IMR-90 (cell line): ENCODE results near the gene RFK. TPM values are rescaled to one million over a fixed set of nuclear protein-coding genes. Genes with fewer than 3 reads are reported as not detected.
"Not testable (repeated sequence)": the region's sequence is repeated elsewhere in the genome, so short reads cannot be mapped to it uniquely, and the experiment has no call there.

Experiments used
- ATAC-seq: fragments of 200-7000 bp; cut with Tn5 transposase; 2 replicates; pipeline ENCODE4 v1.9.1; 2020; ENCODE audit warnings: low read depth, mild to moderate bottlenecking, moderate library complexity
- BruUV-seq: library from RNA; stranded (reverse); fragments of 400-500 nt; replicated peaks from 2 replicates; lab custom pipeline; 2021; lab: Mats Ljungman, UMichigan
- CTCF ChIA-PET: fragments of 300-600 bp; formaldehyde crosslinking; extraction: SDS; loops from one replicate; lab custom pipeline; 2021; ENCODE audit warnings: antibody characterized with exemption; lab: Yijun Ruan, JAX
- POLR2A ChIA-PET: fragments of 300-600 bp; sonication (Branson Sonifier 250); formaldehyde crosslinking; loops from one replicate; lab custom pipeline; 2022; ENCODE audit warnings: antibody characterized with exemption; ENCODE audit not compliant: unreplicated experiment; lab: Charles Lee
- DNase-seq: peaks from one replicate; pipeline ENCODE4 v3.0.0; 2013
- H2AFZ ChIP-seq: replicated peaks from 2 replicates; pipeline ENCODE3; 2013; ENCODE audit warnings: low read length, mild to moderate bottlenecking; ENCODE audit not compliant: poor library complexity
- H2AK5ac ChIP-seq: 2 replicates; pipeline ENCODE4 v1.6.1; 2013; ENCODE audit warnings: low read depth, low read length, inconsistent platforms
- H2AK9ac ChIP-seq: replicated peaks from 2 replicates; pipeline ENCODE3; 2013; ENCODE audit warnings: mild to moderate bottlenecking, low read depth, low read length, moderate library complexity; ENCODE audit not compliant: poor library complexity
- H2BK120ac ChIP-seq: 2 replicates; pipeline ENCODE4 v1.6.1; 2013; ENCODE audit warnings: low read depth, low read length, inconsistent platforms
- H2BK15ac ChIP-seq: 3 replicates; pipeline ENCODE4 v1.6.1; 2013; ENCODE audit warnings: low read depth, low read length, inconsistent platforms
- H2BK20ac ChIP-seq: 2 replicates; pipeline ENCODE4 v1.6.1; 2013; ENCODE audit warnings: low read depth, mild to moderate bottlenecking, inconsistent platforms, low read length, moderate library complexity
- H2BK5ac ChIP-seq: 2 replicates; pipeline ENCODE4 v1.6.1; 2013; ENCODE audit warnings: mild to moderate bottlenecking, low read depth, low read length, inconsistent platforms; ENCODE audit not compliant: poor library complexity, severe bottlenecking
- H3K14ac ChIP-seq: replicated peaks from 2 replicates; pipeline ENCODE4 v1.6.1; 2013; ENCODE audit warnings: low read depth, low read length, inconsistent platforms
- H3K18ac ChIP-seq: 2 replicates; pipeline ENCODE4 v1.6.1; 2013; ENCODE audit warnings: low read depth, low read length, control low read depth
- H3K23ac ChIP-seq: 2 replicates; pipeline ENCODE4 v1.6.1; 2013; ENCODE audit warnings: low read depth, low read length, inconsistent platforms
- H3K27ac ChIP-seq: 2 replicates; pipeline ENCODE4 v1.5.1; 2013; ENCODE audit warnings: mild to moderate bottlenecking, control low read depth, low read length; ENCODE audit not compliant: insufficient read depth
- H3K27me3 ChIP-seq: 2 replicates; pipeline ENCODE4 v1.6.1; 2013; ENCODE audit warnings: low read length; ENCODE audit not compliant: control insufficient read depth, insufficient read depth
- H3K36me3 ChIP-seq: 2 replicates; pipeline ENCODE4 v1.6.1; 2013; ENCODE audit warnings: low read length, mixed read lengths; ENCODE audit not compliant: control insufficient read depth, insufficient read depth
- H3K4ac ChIP-seq: 2 replicates; pipeline ENCODE4 v1.6.1; 2013; ENCODE audit warnings: low read depth, low read length, inconsistent platforms
- H3K4me1 ChIP-seq: 2 replicates; pipeline ENCODE4 v1.6.1; 2013; ENCODE audit warnings: low read length, mixed read lengths; ENCODE audit not compliant: control insufficient read depth, insufficient read depth
- H3K4me2 ChIP-seq: 2 replicates; pipeline ENCODE4 v1.6.1; 2013; ENCODE audit warnings: low read depth, mild to moderate bottlenecking, control low read depth, low read length, moderate library complexity
- H3K4me3 ChIP-seq: 2 replicates; pipeline ENCODE4 v1.5.1; 2013; ENCODE audit warnings: low read depth, mild to moderate bottlenecking, control low read depth, low read length, moderate library complexity; ENCODE audit not compliant: insufficient read depth
- H3K56ac ChIP-seq: 2 replicates; pipeline ENCODE4 v1.6.1; 2013; ENCODE audit warnings: low read length, inconsistent platforms; ENCODE audit not compliant: insufficient read depth; ENCODE audit errors: extremely low read depth
- H3K79me1 ChIP-seq, 2 experiments: 2 replicates each; pipeline ENCODE4 v1.6.1; 2013; ENCODE audit warnings: low read length in 2 of 2, inconsistent platforms in 1 of 2, low read depth in 1 of 2
- H3K9ac ChIP-seq: 2 replicates; pipeline ENCODE4 v1.6.1; 2013; ENCODE audit warnings: low read depth, low read length, control low read depth
- H3K9me1 ChIP-seq: 2 replicates; pipeline ENCODE4 v1.6.1; 2013; ENCODE audit warnings: low read length, inconsistent platforms; ENCODE audit not compliant: insufficient read depth
- H3K9me3 ChIP-seq: 2 replicates; pipeline ENCODE4 v1.6.1; 2013; ENCODE audit warnings: low read length; ENCODE audit not compliant: control insufficient read depth, insufficient read depth
- H4K20me1 ChIP-seq: 2 replicates; pipeline ENCODE4 v1.6.1; 2013; ENCODE audit warnings: low read length, inconsistent platforms; ENCODE audit not compliant: insufficient read depth
- H4K5ac ChIP-seq: 2 replicates; pipeline ENCODE4 v1.6.1; 2013; ENCODE audit warnings: mild to moderate bottlenecking, low read depth, low read length, control low read depth
- H4K8ac ChIP-seq, 2 experiments: 2 replicates each; pipeline ENCODE4 v1.6.1; 2013; ENCODE audit warnings: low read depth in 2 of 2, low read length in 2 of 2, control low read depth in 1 of 2, inconsistent platforms in 1 of 2
- H4K91ac ChIP-seq: 2 replicates; pipeline ENCODE4 v1.6.1; 2013; ENCODE audit warnings: low read depth, low read length, inconsistent platforms; ENCODE audit not compliant: insufficient read depth
- CEBPB ChIP-seq: IDR thresholded peaks from 2 replicates; pipeline ENCODE4 v1.6.1; 2012; ENCODE audit warnings: low read depth, low read length, improper control_type of control experiment
- MXI1 ChIP-seq: IDR thresholded peaks from 2 replicates; pipeline ENCODE4 v1.6.1; 2012; ENCODE audit warnings: low read depth, mild to moderate bottlenecking, low read length, moderate library complexity, borderline replicate concordance
- NFE2L2 ChIP-seq: fragments of 150-350 bp; IDR thresholded peaks from 2 replicates; pipeline ENCODE4 v1.6.1; 2016; ENCODE audit warnings: low read depth, mild to moderate bottlenecking, low read length
- RCOR1 ChIP-seq: IDR thresholded peaks from 2 replicates; pipeline ENCODE4 v1.6.1; 2012; ENCODE audit warnings: mild to moderate bottlenecking, low read length, improper control_type of control experiment; ENCODE audit not compliant: insufficient replicate concordance
- WGBS, 2 experiments: methylation state at CpG; one replicate each; pipeline versions ENCODE4 v1.1.5 to v1.1.7; 2013; ENCODE audit warnings: missing lambda C conversion rate in 2 of 2; ENCODE audit not compliant: insufficient read length in 1 of 2; ENCODE audit errors: extremely low coverage in 2 of 2; 5-methylcytosine and 5-hydroxymethylcytosine counted together
- dilution Hi-C: fragments of 300-500 bp; cut with HindIII; formaldehyde crosslinking; loops from one replicate; pipeline ENCODE4 v1.14.3; 2018; ENCODE audit warnings: low sequenced_read_pairs; ENCODE audit not compliant: unreplicated experiment
- in situ Hi-C: fragments of 300-500 bp; cut with MboI; formaldehyde crosslinking; loops from 3 replicates; pipeline ENCODE4 v1.14.3; 2019; ENCODE audit warnings: low sequenced_read_pairs, inconsistent platforms, mixed read lengths
- intact Hi-C: fragments of 100-400 bp; cut with micrococcal nuclease; formaldehyde crosslinking; loops from 2 replicates; pipeline ENCODE4 v1.10.0; 2022
- polyA plus RNA-seq, 3 experiments: library from polyadenylated mRNA; depleted of rRNA; stranded (reverse); fragments of >200 nt; gene quantifications; 2 replicates each; pipeline ENCODE4 v1.2.3, GENCODE V29; 2012; ENCODE audit warnings: low replicate concordance in 1 of 3
- total RNA-seq: library from RNA; depleted of rRNA; stranded (reverse); fragments of >200 nt; gene quantifications from 2 replicates; pipeline ENCODE4 v1.2.3, GENCODE V29; 2012
- TF ChIP-seq, protein P1 (sequence below): fragments of 150-350 bp; IDR thresholded peaks from 2 replicates; pipeline ENCODE4 v1.6.1; 2017; ENCODE audit warnings: mild to moderate bottlenecking, antibody characterized with exemption, low read length, low read depth

Gene RFK
- total and polyA plus RNA-seq, 2 of the 4 experiments (the other 2 are of a cell fraction), result 10.3 to 13.8 TPM

GRCh38 chr9:76438841-76439588 is 44.8 kb upstream of the RFK start:
- no peak overlapping the region for H2AFZ ChIP-seq
- H4K20me1 ChIP-seq, result no peaks in the 10 kb centered on the region
- intact Hi-C loops, result no loop called here
- H3K27ac ChIP-seq, result no peak overlapping the region
- no peak overlapping the region for H2BK5ac ChIP-seq
- H4K91ac ChIP-seq, result no peak overlapping the region
- H3K9me1 ChIP-seq, result no peaks in the 10 kb centered on the region
- dilution Hi-C loops, result no loop called here
- ATAC-seq, result no peak
- no peak overlapping the region for H2BK15ac ChIP-seq
- in situ Hi-C loops, result no loop called here
- POLR2A ChIA-PET, result no interaction called here
- H3K14ac ChIP-seq, result no peak overlapping the region
- no peak overlapping the region for H3K56ac ChIP-seq
- no peak overlapping the region for H3K4me2 ChIP-seq
- H2AK5ac ChIP-seq, result no peak overlapping the region
- BruUV-seq, result no TSS peak
- H4K5ac ChIP-seq, result no peak overlapping the region
- no peak overlapping the region for H3K18ac ChIP-seq
- WGBS, 2 experiments, result 96% methylated on average over 3 of the region's 6 CpGs; no CpG with 5 or more reads in 1 of the 2 experiments
- H2BK20ac ChIP-seq, result no peak overlapping the region
- no peaks in the 10 kb centered on the region for H3K79me1 ChIP-seq
- no peak overlapping the region for H2AK9ac ChIP-seq
- no peak overlapping the region for H3K4ac ChIP-seq
- H3K36me3 ChIP-seq, result no peaks in the 10 kb centered on the region
- no peak for DNase-seq
- no peak overlapping the region for H2BK120ac ChIP-seq
- no peak overlapping the region for H4K8ac ChIP-seq
- H3K9ac ChIP-seq, result no peak overlapping the region
- H3K4me3 ChIP-seq, result no peak overlapping the region
- no peak for TF ChIP-seq CEBPB
- TF ChIP-seq RCOR1, result no peak
- no peak for TF ChIP-seq MXI1
- TF ChIP-seq, protein P1, sequence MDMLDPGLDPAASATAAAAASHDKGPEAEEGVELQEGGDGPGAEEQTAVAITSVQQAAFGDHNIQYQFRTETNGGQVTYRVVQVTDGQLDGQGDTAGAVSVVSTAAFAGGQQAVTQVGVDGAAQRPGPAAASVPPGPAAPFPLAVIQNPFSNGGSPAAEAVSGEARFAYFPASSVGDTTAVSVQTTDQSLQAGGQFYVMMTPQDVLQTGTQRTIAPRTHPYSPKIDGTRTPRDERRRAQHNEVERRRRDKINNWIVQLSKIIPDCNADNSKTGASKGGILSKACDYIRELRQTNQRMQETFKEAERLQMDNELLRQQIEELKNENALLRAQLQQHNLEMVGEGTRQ, result no peak
- no peak for TF ChIP-seq NFE2L2
- H3K4me1 ChIP-seq, result peaks cover 2% of the 10 kb centered on the region; the same call in 1 of the 2 replicates
- CTCF ChIA-PET, result interaction anchor here (0.6 to 1.0 kb wide), 2 partner anchors 62 to 268 kb away, joined by 3 read pairs; no protein-coding TSS in a partner anchor
- H3K27me3 ChIP-seq, result no peaks in the 10 kb centered on the region
- H3K23ac ChIP-seq, result no peak overlapping the region
- no peaks in the 10 kb centered on the region for H3K9me3 ChIP-seq

GRCh38 chr9:76437017-76437699 is 42.9 kb upstream of the RFK start:
- in situ Hi-C loops, H3K18ac ChIP-seq, H4K8ac ChIP-seq, H3K79me1 ChIP-seq, H3K36me3 ChIP-seq, dilution Hi-C loops, H3K4ac ChIP-seq, H2BK120ac ChIP-seq, H2BK20ac ChIP-seq, H2AK9ac ChIP-seq, H3K4me2 ChIP-seq, ATAC-seq, H2BK15ac ChIP-seq, intact Hi-C loops, H3K56ac ChIP-seq, H4K91ac ChIP-seq, H3K4me1 ChIP-seq, H2AK5ac ChIP-seq, H3K14ac ChIP-seq, BruUV-seq, H3K9ac ChIP-seq, POLR2A ChIA-PET, H3K9me3 ChIP-seq, DNase-seq, H3K27me3 ChIP-seq, H4K5ac ChIP-seq, H3K23ac ChIP-seq, H3K9me1 ChIP-seq, H2AFZ ChIP-seq, H4K20me1 ChIP-seq, H3K4me3 ChIP-seq, H3K27ac ChIP-seq, H2BK5ac ChIP-seq: not testable (repeated sequence)
- WGBS, 2 experiments, result no CpG with 5 or more reads among the region's 9 CpGs
- CTCF ChIA-PET, result interaction anchor here (0.6 kb wide), 1 partner anchor 40 kb away, joined by 6 read pairs; no protein-coding TSS in a partner anchor
